Activated effector memory CD4-positive, alpha-beta T cell treated with anti-CD3 and anti-CD28 coated beads, Interleukin-2, amount 50 U/mL, for 16 hours (primary cell): ENCODE measurements around the gene DHX8.
"Not testable (repeated sequence)": the region's sequence is repeated elsewhere in the genome, so short reads cannot be mapped to it uniquely, and the experiment has no call there.

Experiments used
- DNase-seq: peaks from one replicate; pipeline ENCODE4 v3.0.0-alpha.2; 2020

Gene DHX8

GRCh38 chr17:43463241-43463640 lies 20.5 kb upstream of the DHX8 start:
- DNase-seq, result no peak

GRCh38 chr17:43464046-43464445 lies 19.7 kb upstream of the DHX8 start:
- DNase-seq, result no peak

GRCh38 chr17:43465049-43465448 lies 18.7 kb upstream of the DHX8 start:
- DNase-seq, result no peak

GRCh38 chr17:43467981-43468581 lies 15.7 kb upstream of the DHX8 start:
- DNase-seq, result no peak

- no peak for DNase-seq
These were observed 15.1 kb upstream of the DHX8 start for GRCh38 chr17:43468691-43469139.

GRCh38 chr17:43469145-43469544 lies 14.6 kb upstream of the DHX8 start:
- DNase-seq, result no peak

- DNase-seq, result no peak
These were observed 12.1 kb upstream of the DHX8 start for GRCh38 chr17:43471585-43472160.

- DNase-seq, result no peak
These were observed 8.2 kb upstream of the DHX8 start for GRCh38 chr17:43475494-43476089.

GRCh38 chr17:43476306-43476705 lies 7.5 kb upstream of the DHX8 start:
- DNase-seq, result not testable (repeated sequence)

- no peak for DNase-seq
These were observed 5.7 kb upstream of the DHX8 start for GRCh38 chr17:43477832-43478634.

GRCh38 chr17:43479948-43480347 lies 3.8 kb upstream of the DHX8 start:
- no peak for DNase-seq

GRCh38 chr17:43482103-43483012 lies 1.4 kb upstream of the DHX8 start:
- DNase-seq, result no peak

- no peak for DNase-seq
These were observed 6.8 kb downstream of the DHX8 start for GRCh38 chr17:43490621-43491020.

GRCh38 chr17:43509440-43509839 lies 25.7 kb downstream of the DHX8 start:
- not testable (repeated sequence) for DNase-seq

GRCh38 chr17:43511199-43511598 lies 27.4 kb downstream of the DHX8 start:
- DNase-seq, result not testable (repeated sequence)

- DNase-seq, result no peak
These were observed 31.9 kb downstream of the DHX8 start for GRCh38 chr17:43515656-43516055.

- no peak for DNase-seq
These were observed 33.4 kb downstream of the DHX8 start for GRCh38 chr17:43517161-43517560.

- DNase-seq, result no peak
These were observed 34.0 kb downstream of the DHX8 start for GRCh38 chr17:43517615-43518386.

- DNase-seq, result no peak
These were observed 37.6 kb downstream of the DHX8 start for GRCh38 chr17:43521389-43521788.

- peak; percentile 28 for DNase-seq
These were observed 41.3 kb downstream of the DHX8 start for GRCh38 chr17:43524945-43525575.
